ENCODE results near the gene CDC42EP4.

DNA sequence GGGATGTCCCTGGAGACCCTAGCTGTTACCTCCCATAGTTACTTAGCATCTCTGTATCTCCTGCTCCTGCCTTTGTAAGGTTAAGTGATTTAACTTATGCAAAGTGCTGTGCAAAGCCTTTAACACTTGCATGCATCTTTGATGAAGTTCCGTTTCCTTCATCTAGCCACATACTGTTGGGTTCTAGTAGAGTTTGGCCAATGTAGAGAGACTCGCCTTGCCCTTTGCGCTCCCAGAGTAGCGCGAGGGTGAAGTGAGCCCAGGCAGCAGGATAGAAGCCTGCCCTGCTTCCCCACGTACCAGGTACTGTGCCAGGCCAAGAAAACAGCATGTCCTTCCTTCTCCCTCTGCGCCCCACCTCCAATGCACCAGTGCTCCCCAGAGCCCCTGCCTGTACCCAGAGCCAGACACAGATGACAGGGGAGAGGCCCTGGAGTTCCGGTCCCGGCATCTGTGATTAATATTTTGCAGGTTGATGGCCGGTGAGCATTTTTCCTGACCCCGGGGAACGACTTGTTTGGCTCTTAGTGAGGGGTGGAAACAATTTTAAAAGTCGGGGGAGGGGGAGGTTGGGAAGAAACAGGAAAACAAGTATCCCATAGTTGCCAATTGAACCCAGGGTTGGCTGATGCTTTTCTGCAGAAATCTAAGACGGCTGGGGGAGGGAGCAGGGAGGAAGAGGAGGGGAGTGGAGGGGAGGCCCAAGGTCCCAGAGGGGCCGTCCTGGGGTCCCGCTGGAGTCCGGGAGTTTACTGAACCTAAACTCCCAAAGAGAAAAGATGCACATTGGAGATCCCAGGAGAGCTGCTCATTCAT is 13.1 kb upstream of the CDC42EP4 start:
- no peak for TF ChIP-seq CTCF (IDR thresholded peaks at IDR 0.05; ENCODE audit: low read depth, low read length, poor library complexity, severe bottlenecking)
- TF ChIP-seq EZH2phosphoT487 (IDR thresholded peaks at IDR 0.05; ENCODE audit: borderline replicate concordance, low read length) = no peak

All from DOHH2 (cell line).